Measurements from ENCODE around the gene ALOX5AP.

ALOX5AP gene

DNA sequence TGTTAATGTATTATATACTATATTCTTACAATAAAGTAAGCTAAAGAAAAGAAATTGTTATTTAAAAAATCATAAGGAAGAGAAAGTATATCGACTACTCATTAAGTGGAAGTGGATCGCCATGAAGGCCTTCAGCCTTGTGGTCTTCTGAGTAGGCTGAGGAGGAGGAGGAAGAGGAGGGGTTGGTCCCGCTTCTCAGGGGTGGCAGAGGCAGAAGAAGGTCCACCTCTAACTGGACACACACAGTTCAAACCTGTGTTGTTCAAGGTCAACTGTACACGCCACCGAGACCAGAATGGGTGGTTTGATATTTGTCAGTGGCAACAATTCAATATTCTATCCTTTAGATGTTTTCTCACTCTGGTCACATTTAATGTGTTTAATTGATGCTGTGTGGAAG, 67.2 kb downstream of the ALOX5AP start:
- no peak for DNase-seq

- peak; percentile 85 for DNase-seq
Observed at GRCh38 chr13:30802953-30803478, 67.7 kb downstream of the ALOX5AP start.

- DNase-seq, result no peak
Observed at GRCh38 chr13:30803749-30804148, 68.4 kb downstream of the ALOX5AP start.

DNA sequence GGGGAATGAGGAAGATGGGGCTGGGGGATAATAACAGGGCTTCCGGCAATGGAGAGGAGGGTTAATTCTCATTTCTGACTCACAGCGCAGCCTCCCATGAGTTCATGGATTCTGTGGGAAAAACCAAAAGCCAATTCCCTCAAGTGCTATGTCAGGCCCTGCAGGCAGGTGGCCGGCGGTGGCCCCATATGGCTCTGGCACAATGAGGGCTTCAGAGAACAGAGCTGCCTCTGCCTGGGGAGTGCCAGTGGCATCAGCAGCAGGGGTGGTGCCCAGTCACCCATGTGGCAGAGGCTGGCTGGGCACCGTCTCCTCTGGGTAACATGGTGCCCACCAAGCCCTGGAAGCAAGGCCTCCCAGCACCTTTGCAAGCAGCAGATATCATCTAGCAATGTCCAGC, 69.1 kb downstream of the ALOX5AP start:
- no peak for DNase-seq

DNA sequence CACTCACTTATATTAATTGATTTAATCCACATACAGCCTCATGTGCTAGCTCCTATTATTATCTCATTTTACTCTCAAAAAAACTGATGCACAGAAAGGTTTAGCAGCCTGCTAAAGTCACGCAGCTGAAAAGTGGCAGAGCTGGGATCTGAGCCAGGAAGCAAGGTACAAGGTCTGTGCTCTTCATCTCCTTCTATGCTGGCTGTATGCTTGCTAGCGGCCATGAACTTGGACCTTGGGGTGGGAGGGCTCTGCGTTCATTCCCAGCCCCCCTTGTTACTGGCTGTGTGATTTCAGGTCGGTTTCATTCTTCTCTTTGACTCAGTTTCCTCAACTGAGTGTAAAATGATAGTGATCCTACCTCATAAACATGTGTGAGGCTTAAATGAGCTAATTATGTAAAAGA, 69.8 kb downstream of the ALOX5AP start:
- DNase-seq, result no peak

- DNase-seq, result no peak
Observed at GRCh38 chr13:30805603-30806011, 70.3 kb downstream of the ALOX5AP start.

- DNase-seq, result no peak
Observed at GRCh38 chr13:30806784-30807183, 71.4 kb downstream of the ALOX5AP start.

- DNase-seq, result no peak
Observed at GRCh38 chr13:30807392-30807791, 72.0 kb downstream of the ALOX5AP start.

DNA sequence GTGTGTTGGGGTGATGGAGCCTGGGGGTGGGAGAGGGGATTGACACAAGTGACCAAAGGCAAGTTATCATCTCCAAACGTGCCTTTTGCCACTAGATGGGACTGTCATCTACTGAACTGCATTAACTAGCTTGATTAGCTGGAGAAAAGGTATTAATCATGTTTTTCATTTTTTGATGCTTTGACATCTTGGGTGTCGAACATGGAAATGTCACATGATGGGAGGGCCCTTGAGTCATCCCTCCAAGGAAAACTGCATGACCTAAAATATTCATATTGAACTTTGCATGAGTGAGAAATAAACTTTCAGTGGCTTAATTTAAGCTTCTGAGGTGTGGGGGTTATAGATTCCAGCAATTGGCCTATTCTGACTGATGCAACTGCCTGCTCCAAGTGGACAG, 73.3 kb downstream of the ALOX5AP start:
- DNase-seq, result no peak

DNA sequence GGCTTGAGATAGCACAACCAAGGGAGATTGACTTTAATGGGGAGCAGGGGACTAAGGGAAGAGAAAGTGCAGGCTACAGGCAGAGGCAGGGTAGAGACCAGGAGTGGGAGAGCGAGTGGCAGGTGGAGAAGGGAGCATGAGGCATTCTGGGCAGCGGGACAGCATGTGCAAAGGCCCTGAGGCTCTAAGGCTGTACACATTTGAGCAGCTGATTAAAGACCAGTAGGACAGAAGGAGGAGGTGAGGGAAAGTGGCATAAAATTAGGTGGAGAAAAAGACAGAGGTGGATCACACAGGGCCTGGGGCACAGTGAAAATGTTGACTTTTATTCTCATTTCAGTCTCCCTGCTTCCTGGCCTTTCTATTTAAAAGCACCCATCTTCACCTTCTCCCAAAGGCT, 74.4 kb downstream of the ALOX5AP start:
- DNase-seq, result no peak

DNA sequence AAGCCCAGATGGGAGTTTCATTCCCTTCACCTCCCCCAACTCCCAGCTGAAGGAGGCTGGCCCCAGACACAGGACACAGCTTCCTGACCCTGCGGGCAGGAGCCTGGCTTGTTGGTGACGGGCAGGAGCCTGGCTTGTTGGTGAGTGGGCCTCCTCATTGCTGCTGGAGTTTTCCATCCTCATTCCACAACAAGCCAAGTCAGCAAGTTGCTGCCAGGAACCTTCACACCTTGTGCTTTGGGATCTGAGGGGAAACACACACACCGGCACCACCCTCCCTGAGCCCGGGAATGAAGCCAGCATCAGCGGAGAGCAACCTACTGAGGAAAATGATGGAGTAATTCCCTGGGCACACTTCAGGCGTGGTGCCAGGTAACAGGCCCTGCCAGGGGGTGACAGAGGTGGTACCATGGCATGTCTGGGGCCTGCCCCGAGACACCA, 74.9 kb downstream of the ALOX5AP start:
- no peak for DNase-seq

GRCh38 chr13:30810801-30811200, 75.5 kb downstream of the ALOX5AP start:
- DNase-seq, result no peak

All from stimulated activated CD4-positive, alpha-beta T cell treated with anti-CD3 and anti-CD28 coated beads, Interleukin-4, amount 100 ng/mL, for 24 hours (primary cell).